SIG-M5 treated with dmso at 0.1 percent for 504 hours (cell line): ENCODE results near the gene CTRB1.
A peak's percentile ranks its signal among the peaks of the same experiment; 100 is the strongest.

ENCODE experiments used
- DNase-seq: peaks from one replicate; lab custom pipeline; 2025; ENCODE audit not compliant: unreplicated experiment; lab: John Stamatoyannopoulos, UW

The CTRB1 gene

DNA sequence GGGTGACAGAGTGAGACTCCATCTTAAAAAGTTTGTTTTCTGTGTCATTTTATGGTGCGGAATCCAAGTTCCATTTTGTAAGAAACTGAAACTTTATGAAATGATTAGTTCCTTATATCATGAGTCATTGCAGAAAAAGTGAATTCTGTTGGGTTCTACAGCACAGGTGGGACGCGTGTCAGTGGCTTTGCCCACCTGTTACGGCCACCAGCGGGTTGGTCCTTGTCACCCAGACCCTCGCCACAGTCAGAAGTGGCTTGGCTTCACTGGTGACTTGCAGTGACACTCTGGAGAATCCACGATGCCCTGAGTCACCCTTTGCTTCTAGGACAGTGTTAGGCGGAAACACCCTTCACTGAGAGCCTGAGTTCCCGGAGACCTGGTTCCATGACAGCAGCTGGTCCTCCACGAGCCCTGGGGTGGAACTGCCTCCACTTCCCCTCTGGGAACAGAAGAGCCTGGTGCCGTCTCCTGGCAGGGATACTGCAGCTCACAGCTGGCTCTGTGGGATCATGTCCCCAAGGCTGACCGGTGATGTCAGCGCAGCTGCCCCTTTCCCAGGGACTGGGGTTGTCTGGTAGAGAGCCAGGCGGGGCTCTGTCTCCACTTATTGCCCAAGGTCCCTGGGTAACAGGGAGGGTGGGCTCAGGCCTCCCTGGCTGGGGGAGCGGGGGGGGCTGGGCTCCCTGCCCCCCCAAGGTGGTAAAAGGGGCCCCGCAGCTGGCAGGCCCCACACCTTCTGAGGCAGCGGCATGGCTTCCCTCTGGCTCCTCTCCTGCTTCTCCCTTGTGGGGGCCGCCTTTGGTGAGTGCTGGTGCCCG, at the start of gene CTRB1:
Gene CTRB1 (plus strand): TSS at position 733 of the 821 bp plus-strand sequence. CDS start 20 bp downstream, at position 753.
- DNase-seq = no peak

- DNase-seq = no peak
Observed at GRCh38 chr16:75169899-75170405, 48.8 kb upstream of the CTRB1 start.

GRCh38 chr16:75172578-75172977, 46.2 kb upstream of the CTRB1 start:
- no peak for DNase-seq

DNA sequence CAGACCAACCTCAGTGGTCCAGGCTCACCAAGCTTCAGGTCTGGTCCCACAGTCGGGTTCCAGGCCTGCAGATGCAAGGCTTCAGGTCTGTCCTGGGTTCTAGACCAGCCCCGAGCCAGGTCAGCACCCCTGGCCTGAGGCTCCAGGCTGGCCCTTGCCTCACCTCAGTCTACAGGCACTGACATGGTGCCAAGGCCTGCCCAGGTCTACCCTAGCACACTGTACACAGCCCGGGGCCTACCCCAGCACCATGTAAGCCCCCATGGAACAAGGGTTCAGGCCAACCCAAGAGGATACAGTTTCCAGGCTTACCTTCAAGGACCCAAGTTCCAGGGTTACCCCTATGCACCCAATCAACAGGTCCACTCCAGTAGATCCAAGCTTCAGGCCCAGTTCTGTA, 43.7 kb upstream of the CTRB1 start:
- no peak for DNase-seq

DNA sequence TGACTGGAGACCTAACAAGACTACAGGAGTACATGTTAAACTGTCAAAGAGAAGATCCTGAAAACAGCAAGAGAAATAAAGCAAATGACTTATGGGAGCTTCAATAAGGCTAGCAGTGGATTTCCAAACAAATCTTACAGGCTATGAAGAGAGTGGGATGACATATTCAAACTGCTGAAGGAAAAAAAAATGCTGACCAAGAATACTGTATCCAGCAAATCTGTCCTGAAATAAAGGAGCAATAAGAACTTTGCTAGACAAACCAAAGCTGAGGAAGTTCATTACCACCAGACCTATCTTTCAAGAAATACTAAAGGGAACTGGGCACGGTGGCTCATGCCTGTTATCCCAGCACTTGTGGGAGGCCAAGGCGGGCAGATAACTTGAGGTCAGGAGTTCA, 41.9 kb upstream of the CTRB1 start:
- no peak for DNase-seq

GRCh38 chr16:75179208-75179607, 39.6 kb upstream of the CTRB1 start:
- DNase-seq = no peak

- DNase-seq = peak; percentile 36
Observed at GRCh38 chr16:75181630-75182029, 37.2 kb upstream of the CTRB1 start.

- peak; percentile 35 for DNase-seq
Observed at GRCh38 chr16:75188832-75189477, 29.8 kb upstream of the CTRB1 start.

GRCh38 chr16:75189638-75190245, 29.0 kb upstream of the CTRB1 start:
- DNase-seq = no peak

- no peak for DNase-seq
Observed at GRCh38 chr16:75192606-75193264, 26.1 kb upstream of the CTRB1 start.

DNA sequence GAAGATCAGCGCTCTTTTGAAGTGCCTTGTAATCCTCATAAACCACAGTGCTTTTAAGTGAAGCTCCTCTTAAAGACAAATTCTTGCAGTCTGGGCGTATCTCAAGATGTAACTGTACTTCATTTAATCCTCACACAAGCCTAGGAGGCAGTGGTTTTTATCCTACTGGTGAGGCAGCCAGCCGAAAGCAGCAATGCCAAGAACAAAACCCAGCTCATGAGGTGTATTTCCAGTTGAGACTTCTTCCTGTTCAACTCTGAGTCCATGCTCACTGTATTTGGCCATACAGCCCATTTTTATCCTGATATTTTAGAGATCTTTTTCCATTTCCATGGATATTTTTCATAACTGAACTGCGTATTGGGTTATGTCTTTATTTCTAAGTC, 25.5 kb upstream of the CTRB1 start:
- no peak for DNase-seq

GRCh38 chr16:75193730-75194444, 24.9 kb upstream of the CTRB1 start:
- no peak for DNase-seq

GRCh38 chr16:75195811-75196790, 22.7 kb upstream of the CTRB1 start:
- no peak for DNase-seq

- DNase-seq = no peak
Observed at GRCh38 chr16:75196836-75197235, 22.0 kb upstream of the CTRB1 start.

DNA sequence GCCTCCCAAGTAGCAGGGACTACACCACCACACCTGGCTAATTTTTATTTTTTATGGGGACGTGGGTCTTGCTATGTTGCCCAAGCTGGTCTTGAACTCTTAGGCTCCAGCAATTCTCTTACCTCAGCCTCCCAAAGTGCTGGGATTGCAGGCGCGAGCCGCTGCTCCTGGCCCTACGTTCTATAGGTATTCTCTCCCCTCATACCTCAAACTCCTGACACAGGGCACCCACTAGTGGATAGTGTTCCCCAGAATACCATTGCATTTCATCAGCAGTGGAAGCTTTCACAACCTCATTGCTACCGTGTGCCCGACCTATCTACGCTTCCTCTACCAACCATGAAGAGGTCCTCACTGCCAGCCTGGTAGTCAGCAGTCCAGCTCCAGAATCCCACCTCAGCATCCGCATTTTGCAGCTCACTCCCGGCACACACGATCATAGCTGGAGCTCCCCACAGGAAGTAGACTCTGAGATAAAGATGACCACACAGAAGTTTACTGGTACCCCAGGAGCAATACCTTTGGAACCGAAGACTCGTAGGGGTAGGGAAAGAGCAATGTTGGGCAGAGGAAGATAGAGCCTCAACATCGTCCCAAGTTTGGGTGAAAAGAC, 21.2 kb upstream of the CTRB1 start:
- no peak for DNase-seq

DNA sequence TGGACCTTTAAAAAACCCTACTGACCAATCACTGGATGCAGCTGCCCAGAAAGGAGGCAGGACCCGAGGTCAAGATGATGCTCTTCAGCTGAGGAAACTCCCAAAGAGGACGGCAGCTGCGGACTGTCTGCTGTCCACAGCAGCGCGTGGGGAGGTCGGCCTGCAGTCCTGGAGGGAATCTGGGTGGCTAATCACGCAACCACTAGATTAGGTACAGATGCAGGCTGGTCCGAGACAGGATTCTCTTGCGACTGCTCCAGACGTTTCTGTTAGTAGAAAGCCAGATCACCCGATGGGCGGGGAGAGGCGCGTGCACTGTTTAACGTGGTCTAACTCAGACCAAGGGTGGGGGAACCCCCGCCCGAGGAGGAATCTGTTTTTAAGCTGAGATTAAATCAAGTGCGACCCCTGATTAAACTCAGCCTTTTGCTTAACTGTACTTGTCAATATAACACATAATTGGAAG, 20.6 kb upstream of the CTRB1 start:
- DNase-seq = no peak

DNA sequence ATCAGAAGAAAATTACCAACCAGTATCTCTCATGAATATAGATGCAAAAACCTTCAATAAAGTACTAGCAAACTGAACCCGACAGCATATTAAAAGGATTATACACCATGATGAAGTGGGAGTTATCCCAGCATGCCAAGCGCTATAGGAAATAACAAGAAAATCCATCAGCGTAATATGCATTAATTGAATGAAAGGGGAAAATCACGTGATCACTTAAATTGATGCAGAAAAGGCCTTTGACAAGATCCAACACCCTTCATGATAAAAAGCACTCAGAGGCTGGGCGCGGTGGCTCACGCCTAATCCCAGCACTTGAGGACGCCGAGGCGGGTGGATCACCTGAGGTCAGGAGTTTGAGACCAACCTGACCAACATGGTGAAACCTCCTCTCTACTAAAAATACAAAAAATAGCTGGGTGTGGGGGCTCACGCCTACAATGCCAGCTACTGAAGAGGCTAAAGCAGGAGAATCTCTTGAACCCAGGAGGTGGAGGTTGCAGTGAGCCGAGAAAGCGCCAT, 16.7 kb upstream of the CTRB1 start:
- no peak for DNase-seq

- no peak for DNase-seq
Observed at GRCh38 chr16:75203096-75203495, 15.7 kb upstream of the CTRB1 start.
